Left colon (tissue), 2 donors: ENCODE results near the gene HOXC13. TPM values are rescaled to one million over a fixed set of nuclear protein-coding genes. Genes with fewer than 3 reads are reported as not detected.

Source experiments
- ATAC-seq: fragments of 200-7000 bp; cut with Tn5 transposase; one replicate; pipeline ENCODE4 v1.9.1; 2020; ENCODE audit warnings: mild to moderate bottlenecking, moderate library complexity
- DNase-seq, 2 donors: peaks; one replicate each; pipeline ENCODE4 v3.0.0-alpha.2; 2020
- intact Hi-C, 2 donors: fragments of 100-400 bp; cut with DNase I in 1 of 2; cut with micrococcal nuclease in 1 of 2; formaldehyde crosslinking; loops; one replicate each; pipeline versions ENCODE4 v1.11.2 to v1.14.0; 2022; cut with DNase I, micrococcal nuclease
- total RNA-seq, 2 donors: library from RNA; stranded (reverse); fragmentation: NEBNext Ultra II Directional; extraction: Animal tissue kit (Norgen Biotek cat#: 25700); gene quantifications; one replicate each; pipeline ENCODE4 v1.2.1, GENCODE V29; 2021
- donor health status: DM: no; HTN: no; CAD: no.
- donor health status: DM: yes; HTN: yes; CAD: no.

HOXC13 gene
- total RNA-seq, 2 donors from 2014 or later = not detected

- intact Hi-C loops = no loop called here
- DNase-seq = no peak
Observed at GRCh38 chr12:53952335-53952694, 13.7 kb downstream of the HOXC13 start.

GRCh38 chr12:53952871-53953734, 14.5 kb downstream of the HOXC13 start:
- DNase-seq (no peak), ATAC-seq (no peak)
- intact Hi-C loops = no loop called here

More at GRCh38 chr12:53952335-53952694, 13.7 kb downstream of the HOXC13 start:
- no peak for ATAC-seq

DNA sequence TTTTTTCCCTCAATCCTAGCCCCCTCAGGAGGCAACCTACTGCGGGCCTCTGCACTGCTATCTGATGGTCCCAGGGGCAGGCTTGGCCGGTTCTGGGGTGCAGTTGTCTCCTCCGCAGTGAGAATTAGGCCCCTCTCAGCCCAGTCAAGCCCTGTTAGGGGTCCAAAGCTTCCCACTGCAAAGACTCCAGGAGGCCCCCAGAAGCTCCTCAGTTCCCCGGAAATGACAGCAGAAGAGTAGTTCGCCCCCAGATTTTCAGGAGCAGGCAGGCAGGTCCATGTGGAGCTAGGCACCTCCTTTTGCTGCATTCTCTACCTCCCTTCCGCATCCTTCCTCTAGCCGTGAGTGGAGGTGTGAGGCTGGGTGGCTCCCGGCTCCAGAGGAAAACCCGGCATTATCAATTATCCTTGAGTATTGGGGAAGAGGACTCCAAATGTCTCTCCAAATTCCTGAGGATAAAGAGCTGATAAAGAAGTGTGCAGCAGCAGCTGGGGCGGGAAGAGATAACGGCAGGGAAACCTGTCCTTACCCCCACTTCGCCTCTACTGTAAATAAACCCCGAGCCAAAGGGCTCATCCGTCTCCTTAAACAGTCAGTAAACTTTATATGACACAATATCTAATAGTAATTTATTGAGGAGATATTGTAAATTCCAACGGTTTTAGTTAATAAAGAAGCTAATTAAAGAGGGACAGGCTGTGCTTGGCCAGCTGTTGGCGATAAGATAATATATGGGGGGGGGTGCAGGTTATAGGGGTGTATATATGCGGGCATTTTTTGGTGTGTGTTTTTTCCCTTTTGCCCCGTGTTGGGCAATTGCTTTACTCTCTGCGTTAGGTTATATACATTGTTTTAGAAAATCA, 15.4 kb downstream of the HOXC13 start:
- intact Hi-C loops = no loop called here
- DNase-seq (no peak), ATAC-seq (no peak)

DNA sequence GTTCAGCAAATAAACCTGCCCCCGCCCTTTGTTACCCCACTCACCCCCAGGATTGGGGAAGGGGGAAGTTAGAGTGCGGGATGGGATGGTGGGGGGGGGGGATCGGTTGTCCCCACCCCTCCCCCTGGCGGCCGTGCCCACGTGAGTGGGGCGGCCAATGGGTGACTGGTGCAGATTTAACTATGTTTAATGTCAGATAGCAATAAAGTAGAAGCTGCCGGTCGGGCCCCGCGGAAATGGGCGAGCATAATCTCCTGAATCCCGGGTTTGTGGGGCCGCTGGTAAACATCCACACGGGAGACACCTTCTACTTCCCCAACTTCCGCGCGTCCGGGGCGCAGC, 16.0 kb downstream of the HOXC13 start, which contains the start of gene HOXC12:
Gene HOXC12, plus strand, starts transcription at position 210 of the 342 bp plus-strand sequence. Its CDS starts 27 bp downstream, at position 237.
- DNase-seq = no peak
- ATAC-seq = no peak
- intact Hi-C loops = no loop called here

DNA sequence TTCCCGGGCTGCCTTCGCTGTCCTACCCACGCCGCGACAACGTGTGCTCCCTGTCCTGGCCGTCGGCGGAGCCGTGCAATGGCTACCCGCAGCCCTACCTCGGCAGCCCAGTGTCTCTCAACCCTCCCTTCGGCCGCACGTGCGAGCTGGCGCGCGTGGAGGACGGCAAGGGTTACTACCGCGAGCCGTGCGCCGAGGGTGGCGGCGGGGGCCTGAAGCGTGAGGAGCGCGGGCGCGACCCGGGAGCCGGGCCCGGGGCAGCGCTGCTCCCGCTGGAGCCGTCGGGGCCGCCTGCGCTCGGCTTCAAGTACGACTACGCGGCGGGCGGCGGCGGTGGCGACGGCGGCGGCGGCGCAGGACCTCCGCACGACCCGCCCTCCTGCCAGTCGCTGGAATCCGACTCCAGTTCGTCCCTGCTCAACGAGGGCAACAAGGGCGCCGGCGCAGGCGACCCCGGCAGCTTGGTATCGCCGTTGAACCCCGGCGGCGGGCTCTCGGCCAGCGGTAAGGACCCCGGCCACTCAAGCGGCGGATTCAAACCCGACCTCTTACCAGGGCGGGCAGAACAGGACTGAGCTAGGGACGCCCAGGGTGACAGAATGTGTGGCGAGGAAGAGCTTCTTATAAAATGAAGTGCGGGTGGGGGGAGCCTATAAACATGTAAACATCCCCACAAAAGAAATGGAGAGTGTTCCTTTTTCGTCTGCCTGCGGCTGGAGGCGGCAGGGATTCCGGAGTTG, 16.6 kb downstream of the HOXC13 start:
- DNase-seq (no peak), ATAC-seq (no peak)
- intact Hi-C loops = no loop called here

GRCh38 chr12:53955776-53956250, 17.2 kb downstream of the HOXC13 start:
- DNase-seq = no peak
- intact Hi-C loops = no loop called here

GRCh38 chr12:53956251-53956887, 17.7 kb downstream of the HOXC13 start:
- ATAC-seq = no peak
- DNase-seq = no peak
- intact Hi-C loops = no loop called here

More at GRCh38 chr12:53955776-53956250, 17.2 kb downstream of the HOXC13 start:
- ATAC-seq = no peak

DNA sequence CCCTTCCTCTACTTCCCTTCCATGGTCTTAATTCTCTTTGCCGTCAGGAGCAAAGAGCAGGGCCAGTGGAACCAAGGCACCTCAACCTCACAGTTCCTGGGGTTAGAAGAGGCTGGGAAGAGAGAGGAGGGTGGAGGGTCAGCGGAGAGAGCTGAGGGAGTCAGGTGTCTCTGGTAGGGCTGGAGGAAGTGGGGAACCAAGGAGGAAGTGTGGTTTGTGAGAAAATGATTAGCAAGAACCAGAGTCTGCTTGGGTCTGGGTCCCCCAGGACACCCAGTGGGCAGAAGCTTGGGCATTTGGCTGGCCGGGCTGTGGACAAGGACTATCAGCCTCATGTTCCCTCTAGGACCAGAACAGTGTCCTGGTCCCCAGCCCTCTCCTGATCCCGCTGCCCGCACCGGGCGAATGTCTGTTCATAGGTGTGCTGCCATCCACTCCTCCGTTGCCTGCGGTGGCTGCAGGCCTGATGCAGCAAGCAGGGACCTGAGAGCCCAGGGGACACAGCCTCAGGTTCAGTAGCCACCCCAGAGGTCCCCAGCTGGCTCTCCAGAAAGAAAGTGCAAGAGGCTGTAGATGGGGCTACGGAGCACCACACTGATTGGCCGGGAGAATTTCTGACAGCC, 18.4 kb downstream of the HOXC13 start:
- ATAC-seq = no peak
- intact Hi-C loops = no loop called here
- no peak for DNase-seq

GRCh38 chr12:53958128-53958527, 19.5 kb downstream of the HOXC13 start:
- ATAC-seq = no peak
- intact Hi-C loops = no loop called here
- DNase-seq = no peak

DNA sequence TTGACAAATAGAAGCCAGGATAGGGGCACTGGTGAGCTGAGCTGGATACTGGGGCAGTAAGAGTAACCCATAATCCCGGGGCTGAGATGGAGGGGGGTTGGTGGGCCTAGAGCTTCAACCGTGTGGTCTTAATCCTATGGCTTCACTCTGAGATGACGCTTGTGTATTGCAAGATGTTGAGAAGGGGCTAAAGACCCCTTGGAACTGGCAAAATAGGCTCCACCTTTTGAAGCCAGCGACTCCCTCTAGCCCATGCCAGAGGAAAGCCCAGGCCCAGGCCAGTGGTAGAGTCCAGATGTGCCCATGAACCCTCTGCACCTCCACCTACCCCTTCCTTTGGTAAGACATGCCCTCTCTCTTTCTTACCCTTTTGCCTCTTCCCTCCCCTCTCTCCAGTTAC, 20.7 kb downstream of the HOXC13 start:
- ATAC-seq (no peak), DNase-seq (no peak)
- intact Hi-C loops = no loop called here

DNA sequence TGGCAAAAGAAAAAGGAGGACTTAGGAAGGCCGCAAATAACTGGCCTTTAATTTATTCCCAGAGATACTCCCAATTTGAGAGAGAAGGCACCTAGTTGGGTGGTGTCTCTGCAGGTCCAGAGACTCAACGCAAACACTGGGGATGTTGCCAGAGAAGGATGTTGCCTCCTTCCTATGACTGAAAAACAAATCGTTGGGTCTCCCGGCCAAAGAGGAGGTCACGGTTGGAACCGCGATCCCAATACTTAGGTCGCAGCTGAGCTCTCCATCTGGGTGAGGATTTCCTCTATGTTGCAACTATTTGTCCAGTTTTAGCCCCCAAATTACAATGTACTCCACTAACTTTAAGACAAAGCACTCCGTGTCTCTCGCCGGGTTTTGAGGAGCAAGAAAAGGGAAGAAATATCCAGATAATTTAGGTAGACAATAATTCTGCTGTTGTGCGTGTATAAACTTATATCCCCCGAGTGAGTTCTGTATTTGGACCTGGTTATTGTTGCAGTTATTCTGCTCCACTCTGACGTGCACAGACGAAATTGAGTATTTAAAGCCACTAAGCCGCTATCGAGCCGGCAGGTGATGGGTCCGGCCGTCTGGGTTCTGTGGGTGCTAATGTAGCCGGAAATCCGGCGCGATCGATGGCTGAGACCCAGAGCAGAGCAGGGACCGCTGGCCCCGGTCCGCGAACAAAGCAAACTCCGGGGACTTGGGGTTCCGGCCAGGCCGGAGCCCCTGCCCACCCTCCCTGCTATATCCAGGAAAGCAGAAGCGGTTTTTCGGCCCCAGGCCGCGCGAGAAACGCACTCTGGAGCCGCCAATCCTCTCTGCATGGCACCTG, 21.8 kb downstream of the HOXC13 start:
- ATAC-seq (no peak), DNase-seq (no peak)
- intact Hi-C loops = no loop called here

DNA sequence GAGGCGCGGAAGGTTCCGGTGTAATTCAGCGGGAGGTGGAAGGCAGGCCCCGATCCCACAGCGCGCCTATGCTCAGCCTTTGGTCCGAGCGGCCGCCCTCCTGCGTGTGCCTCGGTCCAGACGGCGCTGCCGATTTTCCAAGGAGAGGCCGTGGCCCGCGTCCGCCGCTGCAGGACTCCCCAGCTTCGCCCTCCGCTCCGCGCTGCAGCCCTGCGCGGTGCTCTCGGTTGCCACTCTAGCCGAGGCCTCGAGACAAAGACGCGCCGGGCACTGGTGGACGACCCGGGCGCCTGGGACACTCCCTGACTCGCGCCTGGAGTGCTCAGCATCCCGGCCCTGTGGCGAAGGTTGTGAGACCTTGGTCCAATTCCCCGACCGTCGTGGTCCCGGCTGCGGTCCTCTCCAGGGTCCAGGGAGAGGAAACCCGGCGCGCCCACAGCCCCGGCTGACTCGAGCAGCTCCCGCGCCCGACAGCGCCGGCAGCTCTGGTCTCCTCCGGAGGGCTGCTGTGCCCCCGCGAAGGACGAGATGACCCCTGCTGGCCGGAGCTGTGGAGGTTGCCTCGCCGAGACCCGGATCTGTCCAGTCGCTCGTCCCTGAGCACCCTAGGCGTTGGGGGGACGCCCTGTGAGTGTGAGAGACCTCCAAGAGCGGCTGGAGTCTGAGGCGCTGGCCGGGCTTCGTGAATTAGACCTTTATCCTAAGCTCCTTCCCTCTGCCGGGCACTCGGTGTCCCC, 22.6 kb downstream of the HOXC13 start:
- DNase-seq = no peak
- no peak for ATAC-seq
- intact Hi-C loops = no loop called here

DNA sequence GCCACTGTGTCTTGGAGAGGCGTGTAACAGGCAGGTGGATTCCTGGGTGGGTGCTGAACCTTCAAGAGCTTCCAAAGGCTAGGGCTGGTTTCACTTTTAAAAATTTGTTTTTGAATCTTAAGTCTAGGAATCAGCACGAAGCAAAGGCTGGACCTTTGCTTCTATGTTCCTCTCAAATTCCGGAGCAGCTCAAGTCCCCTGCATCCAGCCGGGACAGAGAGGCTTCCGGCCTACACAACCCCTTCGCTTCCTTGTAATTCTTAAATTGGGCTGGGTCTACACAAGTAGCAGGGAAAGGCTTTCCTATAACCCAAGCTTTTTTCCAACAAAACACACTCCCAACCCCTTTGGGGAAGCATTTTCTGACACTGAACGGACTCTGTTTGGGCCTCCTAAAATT, 24.4 kb downstream of the HOXC13 start:
- intact Hi-C loops = no loop called here
- no peak for ATAC-seq
- no peak for DNase-seq

DNA sequence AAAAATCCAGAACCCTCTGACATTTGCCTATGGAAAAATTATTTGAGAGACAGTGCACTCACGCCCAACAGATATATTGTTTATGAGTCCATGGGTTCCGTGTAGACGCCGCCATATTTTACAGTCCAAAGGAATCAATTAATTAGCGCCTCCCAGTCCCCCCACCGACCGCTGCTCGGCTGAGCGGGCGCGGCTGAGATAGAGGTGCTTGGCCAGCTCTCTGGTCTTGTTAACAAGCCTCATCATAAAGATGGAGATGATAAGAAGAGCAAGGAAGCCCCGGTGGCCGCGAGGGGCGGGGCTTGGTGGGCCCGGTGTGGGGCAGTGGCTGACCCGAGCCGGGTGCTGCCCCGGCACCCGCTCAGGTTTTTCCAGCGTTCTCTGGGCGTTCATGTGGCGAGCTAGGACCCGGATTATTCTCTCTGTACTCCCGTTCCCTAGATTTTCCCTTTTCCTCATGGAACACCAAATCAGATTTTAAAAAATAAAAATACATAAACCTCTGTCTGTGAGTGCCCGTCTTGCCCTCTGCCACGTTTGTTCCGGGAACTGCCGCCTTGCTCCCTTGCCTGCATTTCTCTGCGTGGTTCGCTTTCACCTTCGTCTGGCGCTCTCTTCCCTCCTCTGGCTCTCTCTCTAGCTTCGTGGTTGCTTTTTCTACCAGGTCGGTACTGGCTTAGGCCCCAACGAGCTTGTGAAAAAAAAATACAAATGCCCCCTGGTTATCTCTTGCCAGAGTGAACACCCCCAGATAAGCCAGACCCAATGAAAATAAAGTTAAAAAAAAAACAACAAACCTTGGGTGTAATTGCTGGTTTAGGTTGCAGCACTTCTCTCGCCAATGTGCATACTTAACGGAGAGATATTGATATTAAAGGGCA, 25.0 kb downstream of the HOXC13 start:
- no peak for DNase-seq
- ATAC-seq = no peak

DNA sequence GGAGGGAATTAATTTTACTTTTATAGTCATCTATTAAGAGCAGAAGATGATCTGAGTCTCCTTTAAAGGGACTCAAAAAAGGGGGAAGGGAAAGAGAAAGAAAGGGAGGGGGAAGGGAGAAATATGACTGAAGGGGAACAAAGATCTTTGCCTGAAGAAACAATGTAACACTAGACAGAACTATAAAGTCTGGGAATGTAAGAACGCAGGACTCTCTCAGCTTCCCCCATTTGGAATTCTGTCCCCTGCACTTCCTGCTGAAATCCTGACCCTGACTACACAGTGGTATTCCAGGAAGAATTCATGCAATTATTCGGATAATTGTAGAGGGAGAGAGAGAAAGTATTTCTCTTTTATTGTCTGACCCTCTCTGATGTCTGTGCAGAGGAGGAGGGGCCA, 25.7 kb downstream of the HOXC13 start:
- DNase-seq (no peak), ATAC-seq (no peak)
- intact Hi-C loops = no loop called here

More for the DNA sequence above, 25.0 kb downstream of the HOXC13 start:
- intact Hi-C loops = no loop called here
